ENCODE data around the gene FREM1. TPM values are rescaled to one million over a fixed set of nuclear protein-coding genes. Genes with fewer than 3 reads are reported as not detected.

Gene FREM1
- total RNA-seq, 1 experiment from 2014 or later: 0.50 TPM

- CTCF ChIA-PET: no interaction called here
These were observed 31.5 kb upstream of the FREM1 start for GRCh38 chr9:14941501-14942405.

GRCh38 chr9:14939378-14939777, 29.1 kb upstream of the FREM1 start:
- Mint-ChIP-seq H3K4me1 (ENCODE audit: low read depth, unreplicated experiment) (no peaks in the 10 kb centered on the region), H3K9me3 (ENCODE audit: unreplicated experiment) (no peaks in the 10 kb centered on the region), H3K36me3 (ENCODE audit: insufficient read depth, unreplicated experiment) (no peaks in the 10 kb centered on the region), H3K4me3 (ENCODE audit: unreplicated experiment) (no peak overlapping the region), H3K27me3 (ENCODE audit: insufficient read depth, unreplicated experiment) (no peaks in the 10 kb centered on the region), H3K27ac (ENCODE audit: unreplicated experiment) (no peak overlapping the region)
- Histone ChIP-seq H3K27me3 (replicated peaks; ENCODE audit: control insufficient read depth, insufficient read depth, low read length) (no peaks in the 10 kb centered on the region), H3K36me3 (ENCODE audit: control insufficient read depth, insufficient read depth, low read length) (no peaks in the 10 kb centered on the region), H3K4me3 (ENCODE audit: low read depth, low read length) (no peak overlapping the region), H3K9me3 (no peaks in the 10 kb centered on the region), H3K4me1 (no peaks in the 10 kb centered on the region)
- no TSS peak for BruUV-seq (replicated peaks)
- no peak for DNase-seq
- ChIA-PET POLR2A (no interaction called here), CTCF (no interaction called here)
- intact Hi-C loops (cut with micrococcal nuclease; ENCODE audit: unreplicated experiment): no loop called here
- TF ChIP-seq, protein P1, sequence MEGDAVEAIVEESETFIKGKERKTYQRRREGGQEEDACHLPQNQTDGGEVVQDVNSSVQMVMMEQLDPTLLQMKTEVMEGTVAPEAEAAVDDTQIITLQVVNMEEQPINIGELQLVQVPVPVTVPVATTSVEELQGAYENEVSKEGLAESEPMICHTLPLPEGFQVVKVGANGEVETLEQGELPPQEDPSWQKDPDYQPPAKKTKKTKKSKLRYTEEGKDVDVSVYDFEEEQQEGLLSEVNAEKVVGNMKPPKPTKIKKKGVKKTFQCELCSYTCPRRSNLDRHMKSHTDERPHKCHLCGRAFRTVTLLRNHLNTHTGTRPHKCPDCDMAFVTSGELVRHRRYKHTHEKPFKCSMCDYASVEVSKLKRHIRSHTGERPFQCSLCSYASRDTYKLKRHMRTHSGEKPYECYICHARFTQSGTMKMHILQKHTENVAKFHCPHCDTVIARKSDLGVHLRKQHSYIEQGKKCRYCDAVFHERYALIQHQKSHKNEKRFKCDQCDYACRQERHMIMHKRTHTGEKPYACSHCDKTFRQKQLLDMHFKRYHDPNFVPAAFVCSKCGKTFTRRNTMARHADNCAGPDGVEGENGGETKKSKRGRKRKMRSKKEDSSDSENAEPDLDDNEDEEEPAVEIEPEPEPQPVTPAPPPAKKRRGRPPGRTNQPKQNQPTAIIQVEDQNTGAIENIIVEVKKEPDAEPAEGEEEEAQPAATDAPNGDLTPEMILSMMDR (IDR thresholded peaks at IDR 0.05; ENCODE audit: insufficient read depth in 1 of 2, low read depth in 1 of 2, low read length in 1 of 2, severe bottlenecking in 1 of 2, unreplicated experiment in 1 of 2): no peak

More at GRCh38 chr9:14941501-14942405, 31.5 kb upstream of the FREM1 start:
- Histone ChIP-seq H3K27me3 (replicated peaks; ENCODE audit: control insufficient read depth, insufficient read depth, low read length) (no peaks in the 10 kb centered on the region), H3K9me3 (no peaks in the 10 kb centered on the region), H3K4me1 (no peaks in the 10 kb centered on the region), H3K36me3 (ENCODE audit: control insufficient read depth, insufficient read depth, low read length) (no peaks in the 10 kb centered on the region), H3K4me3 (ENCODE audit: low read depth, low read length) (no peak overlapping the region)
- no peak overlapping the region for H3K4me3 Mint-ChIP-seq (ENCODE audit: unreplicated experiment)
- TF ChIP-seq, protein P1 (IDR thresholded peaks at IDR 0.05; ENCODE audit: insufficient read depth in 1 of 2, low read depth in 1 of 2, low read length in 1 of 2, severe bottlenecking in 1 of 2, unreplicated experiment in 1 of 2): no peak
- intact Hi-C loops (cut with micrococcal nuclease; ENCODE audit: unreplicated experiment): no loop called here
- POLR2A ChIA-PET: no interaction called here
- no peaks in the 10 kb centered on the region for H3K9me3 Mint-ChIP-seq (ENCODE audit: unreplicated experiment)
- H3K27me3 Mint-ChIP-seq (ENCODE audit: insufficient read depth, unreplicated experiment): no peaks in the 10 kb centered on the region
- H3K4me1 Mint-ChIP-seq (ENCODE audit: low read depth, unreplicated experiment): no peaks in the 10 kb centered on the region
- no peak for DNase-seq
- H3K27ac Mint-ChIP-seq (ENCODE audit: unreplicated experiment): no peak overlapping the region
- no TSS peak for BruUV-seq (replicated peaks)
- H3K36me3 Mint-ChIP-seq (ENCODE audit: insufficient read depth, unreplicated experiment): no peaks in the 10 kb centered on the region

GRCh38 chr9:14937216-14937615, 27.0 kb upstream of the FREM1 start:
- no peaks in the 10 kb centered on the region for H3K36me3 Mint-ChIP-seq (ENCODE audit: insufficient read depth, unreplicated experiment)
- no peak overlapping the region for H3K27ac Mint-ChIP-seq (ENCODE audit: unreplicated experiment)
- ChIA-PET POLR2A (no interaction called here), CTCF (no interaction called here)
- intact Hi-C loops (cut with micrococcal nuclease; ENCODE audit: unreplicated experiment): no loop called here
- Histone ChIP-seq H3K4me1 (no peaks in the 10 kb centered on the region), H3K36me3 (ENCODE audit: control insufficient read depth, insufficient read depth, low read length) (no peaks in the 10 kb centered on the region), H3K4me3 (ENCODE audit: low read depth, low read length) (no peak overlapping the region), H3K9me3 (no peaks in the 10 kb centered on the region), H3K27me3 (replicated peaks; ENCODE audit: control insufficient read depth, insufficient read depth, low read length) (no peaks in the 10 kb centered on the region)
- TF ChIP-seq, protein P1 (IDR thresholded peaks at IDR 0.05; ENCODE audit: insufficient read depth in 1 of 2, low read depth in 1 of 2, low read length in 1 of 2, severe bottlenecking in 1 of 2, unreplicated experiment in 1 of 2): no peak
- H3K4me1 Mint-ChIP-seq (ENCODE audit: low read depth, unreplicated experiment): no peaks in the 10 kb centered on the region
- DNase-seq: no peak
- H3K4me3 Mint-ChIP-seq (ENCODE audit: unreplicated experiment): no peak overlapping the region
- no TSS peak for BruUV-seq (replicated peaks)
- no peaks in the 10 kb centered on the region for H3K27me3 Mint-ChIP-seq (ENCODE audit: insufficient read depth, unreplicated experiment)
- no peaks in the 10 kb centered on the region for H3K9me3 Mint-ChIP-seq (ENCODE audit: unreplicated experiment)

Data from Caco-2 (cell line).